AG04450 (cell line): Measurements from ENCODE around the gene GFOD1. TPM values are rescaled to one million over a fixed set of nuclear protein-coding genes. Genes with fewer than 3 reads are reported as not detected.

ENCODE experiments used
- CTCF ChIA-PET: fragments of 300-600, 350-600 bp; formaldehyde crosslinking; extraction: SDS; loops from one replicate; lab custom pipeline; 2022; ENCODE audit warnings: antibody characterized with exemption, inconsistent platforms; lab: Charles Lee
- POLR2A ChIA-PET: fragments of 350-600 bp; formaldehyde crosslinking; extraction: SDS; loops from one replicate; lab custom pipeline; 2021; ENCODE audit warnings: antibody characterized with exemption, inconsistent platforms; lab: Yijun Ruan, JAX
- DNase-seq: peaks from one replicate; pipeline ENCODE4 v3.0.0-alpha.2; 2011; ENCODE audit warnings: low read depth, low spot score
- H3K27ac ChIP-seq: one replicate; pipeline ENCODE4 v1.5.1; 2012; ENCODE audit warnings: low read depth, low read length, control low read depth
- H3K27me3 ChIP-seq: one replicate; pipeline ENCODE4 v1.6.0; 2012; ENCODE audit warnings: low read length; ENCODE audit not compliant: control insufficient read depth, insufficient read depth
- H3K4me3 ChIP-seq: 2 replicates; pipeline ENCODE4 v1.5.1; 2011; ENCODE audit warnings: mild to moderate bottlenecking, low read depth, low read length, control low read depth
- H3K9me3 ChIP-seq: 2 replicates; pipeline ENCODE4 v1.5.1; 2012; ENCODE audit warnings: low read length; ENCODE audit not compliant: control insufficient read depth, insufficient read depth
- polyA minus RNA-seq: library from RNA; depleted of rRNA, polyadenylated mRNA; stranded (reverse); fragments of >200 nt; gene quantifications from 2 replicates; pipeline ENCODE4 v1.2.3, GENCODE V29; 2011; rRNA and poly(A)+ RNA removed
- polyA plus RNA-seq: library from polyadenylated mRNA; depleted of rRNA; stranded (reverse); fragments of >200 nt; gene quantifications from 2 replicates; pipeline ENCODE4 v1.2.3, GENCODE V29; 2011; rRNA removed
- TF ChIP-seq, protein P1 (sequence below): IDR thresholded peaks from 2 replicates; pipeline ENCODE4 v1.5.1; 2011; ENCODE audit warnings: low read depth, low read length, control low read depth, inconsistent platforms

Gene GFOD1, protein sequence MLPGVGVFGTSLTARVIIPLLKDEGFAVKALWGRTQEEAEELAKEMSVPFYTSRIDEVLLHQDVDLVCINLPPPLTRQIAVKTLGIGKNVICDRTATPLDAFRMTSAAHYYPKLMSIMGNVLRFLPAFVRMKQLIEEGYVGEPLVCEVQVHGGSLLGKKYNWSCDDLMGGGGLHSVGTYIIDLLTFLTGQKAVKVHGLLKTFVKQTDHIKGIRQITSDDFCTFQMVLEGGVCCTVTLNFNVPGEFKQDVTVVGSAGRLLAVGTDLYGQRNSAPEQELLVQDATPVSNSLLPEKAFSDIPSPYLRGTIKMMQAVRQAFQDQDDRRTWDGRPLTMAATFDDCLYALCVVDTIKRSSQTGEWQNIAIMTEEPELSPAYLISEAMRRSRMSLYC
- polyA plus RNA-seq: 2.7 and 3.0 TPM in 2 replicates
- polyA minus RNA-seq: 5.3 and 6.4 TPM in 2 replicates

DNA sequence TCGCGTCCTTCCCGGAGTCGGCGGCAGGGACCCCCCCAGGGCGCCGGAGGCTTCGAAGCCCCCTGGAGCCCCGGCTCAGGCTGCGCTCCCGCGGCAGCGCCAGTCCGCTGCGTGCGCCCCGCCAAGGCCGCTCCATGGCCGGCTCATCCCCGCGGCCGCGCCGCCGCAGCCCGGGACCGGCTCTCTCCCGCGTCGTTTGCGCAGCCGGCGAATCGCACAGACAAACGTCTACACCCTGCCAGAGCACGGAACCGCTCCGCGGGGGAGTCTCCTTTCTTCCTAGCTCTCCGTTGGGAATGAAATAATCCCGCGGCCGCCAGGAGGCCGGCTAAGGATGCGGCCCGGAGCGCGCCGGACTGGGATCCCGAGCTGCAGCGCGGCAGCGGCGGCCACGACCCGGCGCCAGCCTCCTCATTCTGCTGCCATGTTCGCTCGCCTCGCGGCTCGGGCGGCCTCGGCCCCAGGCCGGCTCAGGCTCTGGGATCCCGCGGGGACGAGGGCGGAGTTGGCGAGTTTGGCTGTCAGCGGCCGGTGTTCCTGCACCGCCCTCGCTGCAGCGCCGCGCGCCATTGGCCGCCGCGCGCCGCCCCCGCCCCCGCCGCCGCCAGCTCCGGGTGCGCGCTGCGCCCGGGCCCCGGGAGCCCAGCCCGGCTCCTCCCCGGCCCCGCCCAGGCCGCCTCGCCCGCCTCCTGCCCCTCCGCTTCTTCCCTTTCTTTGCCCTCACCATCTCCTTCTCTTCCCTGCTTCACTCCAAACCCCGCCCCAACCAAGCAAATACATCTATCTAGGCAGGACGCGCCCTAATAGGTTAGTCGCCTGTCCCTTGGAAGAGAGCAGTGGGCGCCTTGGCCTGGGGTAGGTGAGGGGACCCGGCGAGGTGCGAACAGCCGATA lies at the start of gene GFOD1:
GFOD1 (minus strand) TSS at position 479 of the 893 bp plus-strand sequence. CDS start 710 bp downstream, outside the sequence.
- peak within 1 kb of the TSS; percentile 31 for H3K27ac ChIP-seq
- peak within 1 kb of the TSS; percentile 74 for H3K4me3 ChIP-seq
- POLR2A ChIA-PET: interaction anchor here (0.6 to 2.0 kb wide), 7 partner anchors 10 to 159 kb away, joined by 3 to 11 read pairs (median 4); partner anchors contain the start of genes NOL7, SIRT5 and TBC1D7
- TF ChIP-seq, protein P1, sequence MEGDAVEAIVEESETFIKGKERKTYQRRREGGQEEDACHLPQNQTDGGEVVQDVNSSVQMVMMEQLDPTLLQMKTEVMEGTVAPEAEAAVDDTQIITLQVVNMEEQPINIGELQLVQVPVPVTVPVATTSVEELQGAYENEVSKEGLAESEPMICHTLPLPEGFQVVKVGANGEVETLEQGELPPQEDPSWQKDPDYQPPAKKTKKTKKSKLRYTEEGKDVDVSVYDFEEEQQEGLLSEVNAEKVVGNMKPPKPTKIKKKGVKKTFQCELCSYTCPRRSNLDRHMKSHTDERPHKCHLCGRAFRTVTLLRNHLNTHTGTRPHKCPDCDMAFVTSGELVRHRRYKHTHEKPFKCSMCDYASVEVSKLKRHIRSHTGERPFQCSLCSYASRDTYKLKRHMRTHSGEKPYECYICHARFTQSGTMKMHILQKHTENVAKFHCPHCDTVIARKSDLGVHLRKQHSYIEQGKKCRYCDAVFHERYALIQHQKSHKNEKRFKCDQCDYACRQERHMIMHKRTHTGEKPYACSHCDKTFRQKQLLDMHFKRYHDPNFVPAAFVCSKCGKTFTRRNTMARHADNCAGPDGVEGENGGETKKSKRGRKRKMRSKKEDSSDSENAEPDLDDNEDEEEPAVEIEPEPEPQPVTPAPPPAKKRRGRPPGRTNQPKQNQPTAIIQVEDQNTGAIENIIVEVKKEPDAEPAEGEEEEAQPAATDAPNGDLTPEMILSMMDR: peak; percentile 30; the same call in 1 of the 2 replicates
- DNase-seq: peak; percentile 37
- no peaks in the 10 kb centered on the region for H3K27me3 ChIP-seq
- CTCF ChIA-PET: interaction anchor here (1.1 to 1.5 kb wide), 2 partner anchors 89 to 92 kb away, joined by 3 to 4 read pairs; no protein-coding TSS in a partner anchor
- no peaks in the 10 kb centered on the region for H3K9me3 ChIP-seq

DNA sequence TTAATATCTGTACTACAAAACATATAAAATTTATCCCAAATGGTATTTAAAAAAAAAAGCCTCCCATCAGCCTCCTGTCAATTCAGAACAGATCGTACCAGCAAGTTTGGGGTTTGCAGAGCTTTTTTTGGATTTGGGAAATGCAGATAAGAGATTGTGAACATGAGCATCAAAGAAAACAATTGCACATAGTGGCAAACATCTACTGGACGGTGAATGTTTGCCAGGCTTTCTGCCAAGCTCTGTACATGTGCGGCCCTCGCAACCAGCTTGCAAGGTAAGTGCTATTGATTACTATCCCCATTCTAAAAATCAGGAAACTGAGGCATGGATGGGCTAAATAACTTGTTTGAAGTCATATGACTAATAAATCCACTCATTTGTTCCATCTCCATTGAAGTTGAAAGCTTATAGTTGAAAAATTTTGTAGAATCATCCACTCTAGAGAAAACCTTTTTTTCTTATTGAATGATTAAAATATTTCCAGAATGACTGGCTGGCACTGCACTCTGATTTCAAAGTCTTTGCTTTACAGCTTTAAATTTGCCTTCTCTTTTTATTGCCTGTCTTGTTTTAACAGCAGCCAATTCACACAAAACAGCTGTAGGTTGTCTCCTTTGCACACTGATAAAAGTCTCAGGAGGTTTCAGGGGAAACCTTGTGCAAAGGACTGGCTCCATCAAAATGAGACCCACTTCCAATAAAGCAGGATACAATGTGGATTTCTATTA lies 49.6 kb upstream of the GFOD1 start:
- POLR2A ChIA-PET: no interaction called here
- H3K4me3 ChIP-seq: no peak overlapping the region
- TF ChIP-seq, protein P1: no peak
- CTCF ChIA-PET: interaction anchor here (0.7 to 3.1 kb wide), 10 partner anchors 11 to 348 kb away, joined by 3 to 47 read pairs (median 10); partner anchors contain the start of genes SIRT5 and TBC1D7
- DNase-seq: no peak
- H3K27me3 ChIP-seq: peaks cover 9% of the 10 kb centered on the region
- H3K9me3 ChIP-seq: no peaks in the 10 kb centered on the region; the same call in 1 of the 2 replicates
- H3K27ac ChIP-seq: no peak overlapping the region

DNA sequence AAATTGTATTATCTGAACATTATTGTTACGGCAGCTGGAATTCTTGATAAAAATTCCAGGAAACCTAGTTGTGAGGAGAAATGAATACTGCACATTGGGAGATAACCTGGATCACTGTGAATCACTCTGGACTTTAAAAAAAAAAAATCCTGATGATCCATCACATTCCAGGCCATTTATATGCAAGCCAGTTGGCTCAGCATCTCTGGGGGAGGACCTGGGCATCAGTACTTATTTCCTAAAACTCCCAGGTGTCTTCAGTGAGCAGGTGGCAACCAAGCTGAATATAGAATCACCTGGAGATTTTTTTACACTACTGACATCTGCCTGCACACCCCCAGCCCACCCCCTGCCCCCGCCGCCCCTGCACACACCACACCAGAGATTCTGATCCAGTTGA lies 47.9 kb upstream of the GFOD1 start:
- ChIA-PET POLR2A (no interaction called here), CTCF (interaction anchor here (3.1 kb wide), 1 partner anchor 40 kb away, joined by 16 read pairs; the partner anchor contains the start of gene SIRT5)
- H3K9me3 ChIP-seq: no peaks in the 10 kb centered on the region
- TF ChIP-seq, protein P1: no peak
- DNase-seq: no peak
- peaks cover 9% of the 10 kb centered on the region for H3K27me3 ChIP-seq
- H3K4me3 ChIP-seq: no peak overlapping the region
- no peak overlapping the region for H3K27ac ChIP-seq

DNA sequence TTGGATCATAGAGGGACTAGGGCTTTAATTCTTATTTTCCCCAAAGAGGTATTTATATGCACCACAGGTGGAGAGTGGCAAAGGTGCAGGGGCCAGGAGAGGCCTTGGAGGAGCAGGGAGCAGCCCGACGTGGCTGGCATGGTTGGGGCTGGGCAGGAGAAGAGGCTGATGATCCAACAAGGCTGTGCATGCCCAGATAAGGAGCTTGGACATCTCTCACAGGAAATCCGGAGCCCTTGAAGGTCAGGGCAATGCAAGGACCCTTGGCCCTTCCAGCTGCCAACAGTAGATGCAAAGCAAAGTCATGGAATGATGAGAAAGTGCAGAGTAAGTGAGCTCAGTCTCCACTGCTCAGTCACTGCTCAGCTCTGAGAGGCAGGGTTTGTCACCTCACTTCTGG lies 47.1 kb upstream of the GFOD1 start:
- POLR2A ChIA-PET: no interaction called here
- no peak for DNase-seq
- Histone ChIP-seq H3K9me3 (no peaks in the 10 kb centered on the region), H3K4me3 (no peak overlapping the region), H3K27me3 (peaks cover 9% of the 10 kb centered on the region), H3K27ac (no peak overlapping the region)
- CTCF ChIA-PET: interaction anchor here (1.3 kb wide), 1 partner anchor 197 kb away, joined by 3 read pairs; no protein-coding TSS in a partner anchor
- TF ChIP-seq, protein P1: no peak
